Subcutaneous abdominal adipose tissue (tissue), 5 donors: ENCODE measurements around the gene PLA2G4A.

Experiments used
- H3K27ac ChIP-seq: one replicate; pipeline ENCODE4 v1.7.0; 2013; ENCODE audit warnings: low read depth, mild to moderate bottlenecking, inconsistent platforms, low read length, moderate library complexity
- H3K27me3 ChIP-seq, 5 donors: one replicate each; pipeline ENCODE4 v1.7.0; 2013; ENCODE audit warnings: low read length in 5 of 5, inconsistent platforms in 1 of 5; ENCODE audit not compliant: control insufficient read depth in 5 of 5, insufficient read depth in 4 of 5
- H3K36me3 ChIP-seq, 5 donors: one replicate each; pipeline ENCODE4 v1.7.0; 2013; ENCODE audit warnings: low read length in 5 of 5; ENCODE audit not compliant: control insufficient read depth in 5 of 5, insufficient read depth in 5 of 5
- H3K4me1 ChIP-seq, 5 donors: one replicate each; pipeline ENCODE4 v1.7.0; 2013; ENCODE audit warnings: low read length in 5 of 5, mild to moderate bottlenecking in 3 of 5, moderate library complexity in 1 of 5; ENCODE audit not compliant: control insufficient read depth in 5 of 5, insufficient read depth in 5 of 5
- H3K4me3 ChIP-seq, 5 donors: one replicate each; pipeline ENCODE4 v1.7.0; 2013; ENCODE audit warnings: low read length in 5 of 5, low read depth in 1 of 5
- H3K9ac ChIP-seq, 5 donors: one replicate each; pipeline ENCODE4 v1.7.0; 2013; ENCODE audit warnings: low read length in 5 of 5, mild to moderate bottlenecking in 4 of 5, moderate library complexity in 3 of 5
- H3K9me3 ChIP-seq, 5 donors: one replicate each; pipeline ENCODE4 v1.7.0; 2013; ENCODE audit warnings: low read length in 5 of 5; ENCODE audit not compliant: control insufficient read depth in 5 of 5
- donor health status: healthy.
- donor health status: healthy.
- donor health status: healthy.
- donor health status: healthy.
- donor health status: healthy.

The PLA2G4A gene

GRCh38 chr1:186798960-186799688 is 29.6 kb upstream of the PLA2G4A start:
- Histone ChIP-seq H3K36me3 (no peaks in the 10 kb centered on the region), H3K4me3 (no peak overlapping the region), H3K4me1 (no peaks in the 10 kb centered on the region), H3K27me3 (no peaks in the 10 kb centered on the region), H3K9ac (no peak overlapping the region), H3K27ac (no peak overlapping the region), H3K9me3 (no peaks in the 10 kb centered on the region)

GRCh38 chr1:186799689-186800054 is 29.1 kb upstream of the PLA2G4A start:
- no peaks in the 10 kb centered on the region for H3K36me3 ChIP-seq
- H3K9ac ChIP-seq, result no peak overlapping the region
- no peak overlapping the region for H3K27ac ChIP-seq
- H3K4me3 ChIP-seq, result no peak overlapping the region
- H3K4me1 ChIP-seq, result no peaks in the 10 kb centered on the region
- no peaks in the 10 kb centered on the region for H3K9me3 ChIP-seq
- no peaks in the 10 kb centered on the region for H3K27me3 ChIP-seq

- no peak overlapping the region for H3K27ac ChIP-seq
- H3K36me3 ChIP-seq, result no peaks in the 10 kb centered on the region
- H3K27me3 ChIP-seq, result no peaks in the 10 kb centered on the region
- no peak overlapping the region for H3K9ac ChIP-seq
- H3K4me1 ChIP-seq, result no peaks in the 10 kb centered on the region
- no peak overlapping the region for H3K4me3 ChIP-seq
- no peaks in the 10 kb centered on the region for H3K9me3 ChIP-seq
Observed at GRCh38 chr1:186802388-186802787, 26.4 kb upstream of the PLA2G4A start.

- H3K27me3 ChIP-seq, result no peaks in the 10 kb centered on the region
- H3K4me1 ChIP-seq, result no peaks in the 10 kb centered on the region
- H3K9ac ChIP-seq, result no peak overlapping the region
- H3K4me3 ChIP-seq, result no peak overlapping the region
- H3K36me3 ChIP-seq, result no peaks in the 10 kb centered on the region
- no peaks in the 10 kb centered on the region for H3K9me3 ChIP-seq
- H3K27ac ChIP-seq, result no peak overlapping the region
Observed at GRCh38 chr1:186804679-186805078, 24.1 kb upstream of the PLA2G4A start.

- H3K9me3 ChIP-seq, result no peaks in the 10 kb centered on the region
Observed at GRCh38 chr1:186806477-186806876, 22.3 kb upstream of the PLA2G4A start.

GRCh38 chr1:186807163-186807562 is 21.6 kb upstream of the PLA2G4A start:
- Histone ChIP-seq H3K4me1 (no peaks in the 10 kb centered on the region), H3K27ac (no peak overlapping the region), H3K36me3 (no peaks in the 10 kb centered on the region), H3K4me3 (no peak overlapping the region), H3K9ac (no peak overlapping the region), H3K27me3 (no peaks in the 10 kb centered on the region), H3K9me3 (no peaks in the 10 kb centered on the region)

More at GRCh38 chr1:186806477-186806876, 22.3 kb upstream of the PLA2G4A start:
- Histone ChIP-seq H3K4me1 (no peaks in the 10 kb centered on the region), H3K36me3 (no peaks in the 10 kb centered on the region), H3K9ac (no peak overlapping the region), H3K4me3 (no peak overlapping the region), H3K27ac (no peak overlapping the region), H3K27me3 (no peaks in the 10 kb centered on the region)

GRCh38 chr1:186811892-186812291 is 16.9 kb upstream of the PLA2G4A start:
- Histone ChIP-seq H3K27me3 (no peaks in the 10 kb centered on the region), H3K27ac (no peak overlapping the region), H3K36me3 (no peaks in the 10 kb centered on the region), H3K4me3 (no peak overlapping the region), H3K9me3 (no peaks in the 10 kb centered on the region), H3K4me1 (no peaks in the 10 kb centered on the region), H3K9ac (no peak overlapping the region)

- Histone ChIP-seq H3K36me3 (no peaks in the 10 kb centered on the region), H3K27ac (no peak overlapping the region), H3K4me3 (no peak overlapping the region), H3K9me3 (no peaks in the 10 kb centered on the region), H3K9ac (no peak overlapping the region), H3K27me3 (no peaks in the 10 kb centered on the region), H3K4me1 (no peaks in the 10 kb centered on the region)
Observed at GRCh38 chr1:186812570-186812969, 16.2 kb upstream of the PLA2G4A start.

GRCh38 chr1:186813420-186813819 is 15.3 kb upstream of the PLA2G4A start:
- Histone ChIP-seq H3K9ac (no peak overlapping the region), H3K4me3 (no peak overlapping the region), H3K27me3 (no peaks in the 10 kb centered on the region), H3K27ac (no peak overlapping the region), H3K4me1 (no peaks in the 10 kb centered on the region), H3K9me3 (no peaks in the 10 kb centered on the region), H3K36me3 (no peaks in the 10 kb centered on the region)

- H3K27me3 ChIP-seq, result no peaks in the 10 kb centered on the region
Observed at GRCh38 chr1:186819126-186819525, 9.6 kb upstream of the PLA2G4A start.

More at GRCh38 chr1:186819126-186819525, 9.6 kb upstream of the PLA2G4A start:
- Histone ChIP-seq H3K27ac (no peak overlapping the region), H3K36me3 (no peaks in the 10 kb centered on the region), H3K9ac (no peak overlapping the region), H3K4me1 (no peaks in the 10 kb centered on the region), H3K9me3 (no peaks in the 10 kb centered on the region), H3K4me3 (no peak overlapping the region)
